Measurements from ENCODE around the gene PROM2. TPM values are rescaled to one million over a fixed set of nuclear protein-coding genes. Genes with fewer than 3 reads are reported as not detected.
A peak's percentile ranks its signal among the peaks of the same experiment; 100 is the strongest.

Gene PROM2
- total RNA-seq, 1 donor from 2014 or later = 6.0 TPM

- H3K4me1 ChIP-seq = no peaks in the 10 kb centered on the region
- DNase-seq = peak; percentile 28
- H3K27me3 ChIP-seq (ENCODE audit: low read depth) = no peaks in the 10 kb centered on the region
- intact Hi-C loops (cut with DNase I) = no loop called here
- no peak overlapping the region for H3K27ac ChIP-seq
- H3K9me3 ChIP-seq = no peaks in the 10 kb centered on the region
- ATAC-seq = no peak
- no peaks in the 10 kb centered on the region for H3K36me3 ChIP-seq
- TF ChIP-seq CTCF (IDR thresholded peaks at IDR 0.05) = no peak
- H3K4me3 ChIP-seq = no peak overlapping the region
These were observed 3.6 kb upstream of the PROM2 start for GRCh38 chr2:95270541-95271081.

GRCh38 chr2:95271381-95271971 lies 2.8 kb upstream of the PROM2 start:
- TF ChIP-seq CTCF (IDR thresholded peaks at IDR 0.05) = no peak
- no peaks in the 10 kb centered on the region for H3K4me1 ChIP-seq
- H3K27ac ChIP-seq = no peak overlapping the region
- ATAC-seq = no peak
- intact Hi-C loops (cut with DNase I) = no loop called here
- peak; percentile 17 for DNase-seq
- no peaks in the 10 kb centered on the region for H3K9me3 ChIP-seq
- no peaks in the 10 kb centered on the region for H3K27me3 ChIP-seq (ENCODE audit: low read depth)
- no peak overlapping the region for H3K4me3 ChIP-seq
- H3K36me3 ChIP-seq = no peaks in the 10 kb centered on the region

GRCh38 chr2:95272299-95272751 lies 1.9 kb upstream of the PROM2 start:
- Histone ChIP-seq H3K9me3 (no peaks in the 10 kb centered on the region), H3K36me3 (no peaks in the 10 kb centered on the region), H3K27me3 (ENCODE audit: low read depth) (no peaks in the 10 kb centered on the region), H3K4me3 (no peak overlapping the region), H3K4me1 (no peaks in the 10 kb centered on the region), H3K27ac (no peak overlapping the region)
- TF ChIP-seq CTCF (IDR thresholded peaks at IDR 0.05) = no peak
- DNase-seq (peak; percentile 20), ATAC-seq (no peak)
- intact Hi-C loops (cut with DNase I) = no loop called here

- H3K27ac ChIP-seq = no peak overlapping the region
- no peak for TF ChIP-seq CTCF (IDR thresholded peaks at IDR 0.05)
- no peaks in the 10 kb centered on the region for H3K9me3 ChIP-seq
- H3K4me3 ChIP-seq = no peak overlapping the region
- no peaks in the 10 kb centered on the region for H3K4me1 ChIP-seq
- intact Hi-C loops (cut with DNase I) = no loop called here
- H3K36me3 ChIP-seq = no peaks in the 10 kb centered on the region
- DNase-seq = peak; percentile 5
- no peak for ATAC-seq
- no peaks in the 10 kb centered on the region for H3K27me3 ChIP-seq (ENCODE audit: low read depth)
These were observed 1.5 kb upstream of the PROM2 start for GRCh38 chr2:95272781-95273180.

GRCh38 chr2:95273566-95274290 lies 521 bp upstream of the PROM2 start:
- no peaks in the 10 kb centered on the region for H3K27me3 ChIP-seq (ENCODE audit: low read depth)
- no peak for TF ChIP-seq CTCF (IDR thresholded peaks at IDR 0.05)
- H3K36me3 ChIP-seq = no peaks in the 10 kb centered on the region
- H3K9me3 ChIP-seq = no peaks in the 10 kb centered on the region
- H3K27ac ChIP-seq = no peak overlapping the region
- H3K4me3 ChIP-seq = no peak overlapping the region
- DNase-seq = peak; percentile 40
- no peak for ATAC-seq
- H3K4me1 ChIP-seq = no peaks in the 10 kb centered on the region
- intact Hi-C loops (cut with DNase I) = no loop called here
